GM12878 (cell line): Measurements from ENCODE around the gene PEX16. TPM values are rescaled to one million over a fixed set of nuclear protein-coding genes. Genes with fewer than 3 reads are reported as not detected.

Source experiments
- ATAC-seq: fragments of 200-7000 bp; cut with Tn5 transposase; 3 replicates; pipeline ENCODE4 v1.9.1; 2020; ENCODE audit warnings: mild to moderate bottlenecking, moderate library complexity
- BruUV-seq: library from RNA; stranded (reverse); fragments of 400-500 nt; replicated peaks from 2 replicates; lab custom pipeline; 2021; lab: Mats Ljungman, UMichigan
- CTCF ChIA-PET: fragments of 300-600 bp; sonication (Branson Sonifier 250); formaldehyde crosslinking; extraction: SDS; loops from one replicate; lab custom pipeline; 2021; ENCODE audit warnings: inconsistent platforms; lab: Yijun Ruan, JAX
- POLR2A ChIA-PET: fragments of 350-600 bp; formaldehyde crosslinking; extraction: SDS; loops from one replicate; lab custom pipeline; 2021; ENCODE audit warnings: inconsistent platforms; lab: Charles Lee
- RAD21 ChIA-PET: fragments of 300-600 bp; sonication (Branson Sonifier 250); formaldehyde crosslinking; loops from one replicate; lab custom pipeline; 2023; ENCODE audit warnings: antibody characterized with exemption; ENCODE audit not compliant: unreplicated experiment; lab: Charles Lee
- SMC1A ChIA-PET: fragments of 300-600 bp; sonication (Branson Sonifier 250); formaldehyde crosslinking; loops from one replicate; lab custom pipeline; 2023; ENCODE audit not compliant: unreplicated experiment, uncharacterized antibody; lab: Charles Lee
- DNase-seq: peaks from one replicate; pipeline ENCODE4 v3.0.0-alpha.2; 2011; ENCODE audit warnings: low read depth, low spot score
- FAIRE-seq: peaks from 3 replicates; lab custom pipeline; 2011; peaks lifted over from hg19 to GRCh38; lab: Jason Lieb, UNC
- H2AFZ ChIP-seq: 2 replicates; pipeline ENCODE4 v1.6.0; 2011; ENCODE audit warnings: low read depth, low read length, control low read depth; ENCODE audit not compliant: control insufficient read depth
- H3K27ac ChIP-seq: 2 replicates; pipeline ENCODE4 v1.5.1; 2011; ENCODE audit warnings: control low read depth; ENCODE audit not compliant: control insufficient read depth, insufficient read depth
- H3K27me3 ChIP-seq, 2 experiments: replicated peaks in 1 of 2; 2 replicates each; pipeline versions ENCODE4 v1.6.0 to v1.6.1; 2011; ENCODE audit warnings: low read length in 1 of 2; ENCODE audit not compliant: control insufficient read depth in 2 of 2, insufficient read depth in 2 of 2
- H3K36me3 ChIP-seq, 2 experiments: 2 replicates each; pipeline ENCODE4 v1.5.1; 2011; ENCODE audit warnings: low read length in 1 of 2; ENCODE audit not compliant: control insufficient read depth in 2 of 2, insufficient read depth in 2 of 2
- H3K4me1 ChIP-seq: 2 replicates; pipeline ENCODE4 v1.6.1; 2011; ENCODE audit warnings: mild to moderate bottlenecking, low read length, moderate library complexity, mixed read lengths; ENCODE audit not compliant: control insufficient read depth, insufficient read depth
- H3K4me2 ChIP-seq: 2 replicates; pipeline ENCODE4 v1.6.0; 2011; ENCODE audit warnings: control low read depth; ENCODE audit not compliant: control insufficient read depth, insufficient read depth
- H3K4me3 ChIP-seq: fragments of 200-600 bp; sonication (generic); 2 replicates; pipeline ENCODE4 v1.5.1; 2016
- H3K79me2 ChIP-seq: 2 replicates; pipeline ENCODE4 v1.6.0; 2011; ENCODE audit warnings: low read length; ENCODE audit not compliant: control insufficient read depth, insufficient read depth
- H3K9ac ChIP-seq: 2 replicates; pipeline ENCODE4 v1.8.0; 2011; ENCODE audit warnings: low read length, control low read depth, mixed read lengths; ENCODE audit not compliant: control insufficient read depth, insufficient read depth
- H3K9me3 ChIP-seq: replicated peaks from 3 replicates; pipeline ENCODE4 v1.5.1; 2011; ENCODE audit warnings: mild to moderate bottlenecking, low read length; ENCODE audit not compliant: control insufficient read depth, insufficient read depth
- H4K20me1 ChIP-seq: 2 replicates; pipeline ENCODE4 v1.6.0; 2011; ENCODE audit not compliant: control insufficient read depth, insufficient read depth
- BRCA1 ChIP-seq: IDR thresholded peaks from 2 replicates; pipeline ENCODE4 v1.6.1; 2011; ENCODE audit warnings: low read depth, low read length, improper control_type of control experiment
- CBFB ChIP-seq: IDR thresholded peaks from 2 replicates; pipeline ENCODE4 v1.6.1; 2016; ENCODE audit warnings: antibody characterized with exemption, low read depth
- CEBPB ChIP-seq, 2 experiments: fragments of 150-350 bp in 1 of 2; IDR thresholded peaks; 2 replicates each; pipeline ENCODE4 v1.6.1; 2012 to 2014; ENCODE audit warnings: low read depth in 2 of 2, low read length in 2 of 2, borderline replicate concordance in 1 of 2, inconsistent platforms in 1 of 2
- CREM ChIP-seq: IDR thresholded peaks from 2 replicates; pipeline ENCODE4 v1.6.1; 2014; ENCODE audit warnings: antibody characterized with exemption, low read depth
- CUX1 ChIP-seq: IDR thresholded peaks from 2 replicates; pipeline ENCODE4 v1.6.1; 2012; ENCODE audit warnings: improper control_type of control experiment, low read depth, low read length; ENCODE audit not compliant: insufficient replicate concordance
- E4F1 ChIP-seq: fragments of 450-650 bp; IDR thresholded peaks from 2 replicates; pipeline ENCODE4 v1.6.1; 2018; ENCODE audit warnings: borderline replicate concordance, mild to moderate bottlenecking; ENCODE audit not compliant: partially characterized antibody
- EGR1 ChIP-seq, 2 experiments: IDR thresholded peaks; 1 replicate in 1 of 2; 2 replicates in 1 of 2; pipeline ENCODE4 v1.6.1; 2011 to 2012; ENCODE audit warnings: low read depth in 2 of 2, low read length in 2 of 2, borderline replicate concordance in 1 of 2, mild to moderate bottlenecking in 1 of 2, moderate library complexity in 1 of 2
- IKZF1 ChIP-seq: fragments of 450-650 bp; conservative IDR thresholded peaks from 2 replicates; pipeline ENCODE4 v1.6.1; 2017; ENCODE audit warnings: antibody characterized with exemption, mild to moderate bottlenecking
- TAF1 ChIP-seq: IDR thresholded peaks from 2 replicates; pipeline ENCODE4 v1.6.1; 2011; ENCODE audit warnings: mild to moderate bottlenecking, low read depth, low read length, borderline replicate concordance
- ZSCAN29 ChIP-seq: fragments of 450-650 bp; IDR thresholded peaks from 2 replicates; pipeline ENCODE4 v1.6.1; 2017; ENCODE audit warnings: mild to moderate bottlenecking, moderate library complexity
- ZZZ3 ChIP-seq: IDR thresholded peaks from 2 replicates; pipeline ENCODE4 v1.6.1; 2011; ENCODE audit warnings: low read depth; ENCODE audit not compliant: control insufficient read depth, insufficient read length
- WGBS: methylation state at CpG from one replicate; pipeline ENCODE4 v1.1.6; 2016; ENCODE audit warnings: low lambda C conversion rate; ENCODE audit not compliant: insufficient replicate concordance, insufficient coverage; ENCODE audit errors: missing lambda C conversion rate; 5-methylcytosine and 5-hydroxymethylcytosine counted together
- in situ Hi-C: fragments of 300-500 bp; cut with MboI; formaldehyde crosslinking; loops from 9 replicates; pipeline ENCODE4 v1.14.3; 2018; ENCODE audit warnings: mixed read lengths
- intact Hi-C: fragments of 100-400 bp; cut with micrococcal nuclease; formaldehyde crosslinking; loops from one replicate; pipeline ENCODE4 v1.14.2; 2022; ENCODE audit not compliant: unreplicated experiment
- polyA plus RNA-seq, 11 experiments: library from polyadenylated mRNA; depleted of rRNA in 4 of 11; unstranded in 6 of 11; stranded (reverse) in 5 of 11; fragments of >200 nt; fragmentation: Nextera tagmentation in 4 of 11; fragmentation: Illumina TruSeq in 1 of 11; extraction: Ambion mirVana in 4 of 11; extraction: Trizol in 1 of 11; gene quantifications; 1 replicate in 1 of 11; 2 replicates in 10 of 11; pipeline versions ENCODE4 v1.2.1 to v1.2.3, GENCODE V29; 2011 to 2016; ENCODE audit warnings: inconsistent platforms in 2 of 11, missing spikeins in 2 of 11, low read depth in 1 of 11
- total RNA-seq, 4 experiments: library from RNA; depleted of rRNA in 3 of 4; stranded (reverse); fragments of >200 nt in 3 of 4; fragmentation: Illumina TruSeq in 1 of 4; extraction: Trizol in 1 of 4; gene quantifications; 2 replicates each; pipeline versions ENCODE4 v1.2.1 to v1.2.3, GENCODE V29; 2013 to 2021
- TF ChIP-seq, protein P1 (sequence below): fragments of 450-650 bp; IDR thresholded peaks from 2 replicates; pipeline ENCODE4 v1.6.1; 2016; ENCODE audit warnings: mild to moderate bottlenecking

PEX16 gene
- total and polyA plus RNA-seq, 10 of the 15 experiments (the other 5 are each of a cell fraction or from before 2014, with no cell fraction given): 1.4 to 53.5 (median 27.6) TPM

- intact Hi-C loops (no loop called here), in situ Hi-C loops (no loop called here)
- Histone ChIP-seq H3K27ac (no peak overlapping the region), H4K20me1 (peaks cover 3% of the 10 kb centered on the region; the same call in 1 of the 2 replicates), H3K36me3 (no peaks in the 10 kb centered on the region), H3K9me3 (no peaks in the 10 kb centered on the region), H3K4me1 (no peaks in the 10 kb centered on the region), H3K4me2 (no peak overlapping the region), H3K27me3 (no peaks in the 10 kb centered on the region), H3K9ac (no peak overlapping the region), H3K79me2 (no peaks in the 10 kb centered on the region), H3K4me3 (no peak overlapping the region), H2AFZ (no peak overlapping the region)
- FAIRE-seq (no peak), ATAC-seq (no peak), DNase-seq (no peak)
- ChIA-PET RAD21 (no interaction called here), CTCF (no interaction called here), POLR2A (no interaction called here), SMC1A (no interaction called here)
- no TSS peak for BruUV-seq
- 81% methylated on average over 10 of the region's 10 CpGs for WGBS
- no peak for TF ChIP-seq IKZF1
- no peak for TF ChIP-seq BRCA1
- TF ChIP-seq CBFB: no peak
- TF ChIP-seq ZZZ3: no peak
- no peak for TF ChIP-seq CUX1
- TF ChIP-seq TAF1: no peak
- no peak for TF ChIP-seq EGR1 (IDR thresholded peaks at IDR 0.05; ENCODE audit: borderline replicate concordance in 1 of 2, low read depth in 2 of 2, low read length in 2 of 2)
- no peak for TF ChIP-seq ZSCAN29
- no peak for TF ChIP-seq E4F1
- TF ChIP-seq CEBPB (IDR thresholded peaks at IDR 0.05; ENCODE audit: borderline replicate concordance in 1 of 2, low read depth in 2 of 2, low read length in 2 of 2): no peak
- no peak for TF ChIP-seq CREM
- TF ChIP-seq, protein P1, sequence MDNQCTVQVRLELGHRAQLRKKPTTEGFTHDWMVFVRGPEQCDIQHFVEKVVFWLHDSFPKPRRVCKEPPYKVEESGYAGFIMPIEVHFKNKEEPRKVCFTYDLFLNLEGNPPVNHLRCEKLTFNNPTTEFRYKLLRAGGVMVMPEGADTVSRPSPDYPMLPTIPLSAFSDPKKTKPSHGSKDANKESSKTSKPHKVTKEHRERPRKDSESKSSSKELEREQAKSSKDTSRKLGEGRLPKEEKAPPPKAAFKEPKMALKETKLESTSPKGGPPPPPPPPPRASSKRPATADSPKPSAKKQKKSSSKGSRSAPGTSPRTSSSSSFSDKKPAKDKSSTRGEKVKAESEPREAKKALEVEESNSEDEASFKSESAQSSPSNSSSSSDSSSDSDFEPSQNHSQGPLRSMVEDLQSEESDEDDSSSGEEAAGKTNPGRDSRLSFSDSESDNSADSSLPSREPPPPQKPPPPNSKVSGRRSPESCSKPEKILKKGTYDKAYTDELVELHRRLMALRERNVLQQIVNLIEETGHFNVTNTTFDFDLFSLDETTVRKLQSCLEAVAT: no peak
Measured at GRCh38 chr11:45887587-45887986, 30.1 kb downstream of the PEX16 start.
